Endothelial cell (in vitro differentiated cells): ENCODE data around the gene RTP5. TPM values are rescaled to one million over a fixed set of nuclear protein-coding genes. Genes with fewer than 3 reads are reported as not detected.

Experiments used
- DNase-seq: peaks from one replicate; pipeline ENCODE4 v3.0.0; 2021; ENCODE audit warnings: low spot score
- H3K27ac Mint-ChIP-seq: one replicate; pipeline ENCODE4 v1.8.0; 2021; ENCODE audit warnings: mixed read lengths, inconsistent platforms; ENCODE audit not compliant: unreplicated experiment
- H3K27me3 Mint-ChIP-seq: one replicate; pipeline ENCODE4 v1.8.0; 2021; ENCODE audit warnings: mild to moderate bottlenecking, moderate library complexity, mixed read lengths, inconsistent platforms; ENCODE audit not compliant: unreplicated experiment
- H3K36me3 Mint-ChIP-seq: one replicate; pipeline ENCODE4 v1.8.0; 2021; ENCODE audit warnings: mild to moderate bottlenecking, low read depth, mixed read lengths, inconsistent platforms; ENCODE audit not compliant: unreplicated experiment
- H3K4me1 Mint-ChIP-seq: one replicate; pipeline ENCODE4 v1.8.0; 2021; ENCODE audit warnings: mild to moderate bottlenecking, mixed read lengths, inconsistent platforms; ENCODE audit not compliant: unreplicated experiment
- H3K4me3 Mint-ChIP-seq: one replicate; pipeline ENCODE4 v1.8.0; 2021; ENCODE audit warnings: mild to moderate bottlenecking, mixed read lengths, inconsistent platforms; ENCODE audit not compliant: unreplicated experiment
- H3K9me3 Mint-ChIP-seq: one replicate; pipeline ENCODE4 v1.8.0; 2021; ENCODE audit warnings: mixed read lengths, inconsistent platforms; ENCODE audit not compliant: unreplicated experiment
- total RNA-seq: library from RNA; stranded (reverse); fragmentation: NEBNext Ultra II Directional; extraction: Animal tissue kit (Norgen Biotek cat#: 25700); gene quantifications from one replicate; pipeline ENCODE4 v1.2.1, GENCODE V29; 2021; ENCODE audit not compliant: unreplicated experiment
- TF ChIP-seq, protein P1 (sequence below): fragments of 200-600 bp; sonication (generic); IDR thresholded peaks from one replicate; pipeline ENCODE4 v1.5.0; 2021; ENCODE audit warnings: antibody characterized with exemption; ENCODE audit not compliant: unreplicated experiment

Gene RTP5
- total RNA-seq, 1 donor from 2014 or later: not detected

GRCh38 chr2:241844066-241844728 lies 25.3 kb upstream of the RTP5 start:
- no peaks in the 10 kb centered on the region for H3K36me3 Mint-ChIP-seq
- H3K9me3 Mint-ChIP-seq: no peaks in the 10 kb centered on the region
- no peaks in the 10 kb centered on the region for H3K4me1 Mint-ChIP-seq
- peak; percentile 64 for DNase-seq
- peaks cover 3% of the 10 kb centered on the region for H3K27me3 Mint-ChIP-seq
- H3K4me3 Mint-ChIP-seq: peak overlapping the region; percentile 85
- no peak overlapping the region for H3K27ac Mint-ChIP-seq
- TF ChIP-seq, protein P1, sequence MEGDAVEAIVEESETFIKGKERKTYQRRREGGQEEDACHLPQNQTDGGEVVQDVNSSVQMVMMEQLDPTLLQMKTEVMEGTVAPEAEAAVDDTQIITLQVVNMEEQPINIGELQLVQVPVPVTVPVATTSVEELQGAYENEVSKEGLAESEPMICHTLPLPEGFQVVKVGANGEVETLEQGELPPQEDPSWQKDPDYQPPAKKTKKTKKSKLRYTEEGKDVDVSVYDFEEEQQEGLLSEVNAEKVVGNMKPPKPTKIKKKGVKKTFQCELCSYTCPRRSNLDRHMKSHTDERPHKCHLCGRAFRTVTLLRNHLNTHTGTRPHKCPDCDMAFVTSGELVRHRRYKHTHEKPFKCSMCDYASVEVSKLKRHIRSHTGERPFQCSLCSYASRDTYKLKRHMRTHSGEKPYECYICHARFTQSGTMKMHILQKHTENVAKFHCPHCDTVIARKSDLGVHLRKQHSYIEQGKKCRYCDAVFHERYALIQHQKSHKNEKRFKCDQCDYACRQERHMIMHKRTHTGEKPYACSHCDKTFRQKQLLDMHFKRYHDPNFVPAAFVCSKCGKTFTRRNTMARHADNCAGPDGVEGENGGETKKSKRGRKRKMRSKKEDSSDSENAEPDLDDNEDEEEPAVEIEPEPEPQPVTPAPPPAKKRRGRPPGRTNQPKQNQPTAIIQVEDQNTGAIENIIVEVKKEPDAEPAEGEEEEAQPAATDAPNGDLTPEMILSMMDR: no peak

GRCh38 chr2:241844831-241845578 lies 24.5 kb upstream of the RTP5 start:
- TF ChIP-seq, protein P1: no peak
- no peak for DNase-seq
- no peaks in the 10 kb centered on the region for H3K4me1 Mint-ChIP-seq
- peak overlapping the region; percentile 14 for H3K4me3 Mint-ChIP-seq
- no peak overlapping the region for H3K27ac Mint-ChIP-seq
- peaks cover 3% of the 10 kb centered on the region for H3K27me3 Mint-ChIP-seq
- no peaks in the 10 kb centered on the region for H3K9me3 Mint-ChIP-seq
- H3K36me3 Mint-ChIP-seq: no peaks in the 10 kb centered on the region

DNA sequence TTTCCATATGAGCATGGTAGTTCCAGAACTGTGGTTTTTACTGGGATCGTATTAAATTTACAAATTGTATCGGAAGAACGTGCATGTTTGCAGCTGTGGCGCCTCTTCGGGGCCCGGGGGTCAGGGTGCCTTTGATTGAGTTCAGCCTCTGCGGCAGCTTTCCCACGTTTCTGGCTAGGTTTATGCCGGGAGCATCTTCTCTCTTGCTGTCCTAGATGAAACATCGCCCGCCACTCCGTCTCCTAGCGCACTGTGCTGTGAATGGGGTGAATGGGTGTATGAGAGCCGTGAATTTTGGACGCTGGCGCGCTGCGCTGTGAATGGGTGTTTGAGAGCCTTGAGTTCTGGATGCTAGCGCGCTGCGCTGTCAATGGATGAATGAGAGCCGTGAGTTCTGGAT lies 23.1 kb upstream of the RTP5 start:
- DNase-seq: no peak
- Mint-ChIP-seq H3K27ac (peak overlapping the region; percentile 67), H3K36me3 (no peaks in the 10 kb centered on the region), H3K4me1 (no peaks in the 10 kb centered on the region), H3K4me3 (peak overlapping the region; percentile 49), H3K27me3 (peaks cover 3% of the 10 kb centered on the region), H3K9me3 (no peaks in the 10 kb centered on the region)
- TF ChIP-seq, protein P1: no peak

DNA sequence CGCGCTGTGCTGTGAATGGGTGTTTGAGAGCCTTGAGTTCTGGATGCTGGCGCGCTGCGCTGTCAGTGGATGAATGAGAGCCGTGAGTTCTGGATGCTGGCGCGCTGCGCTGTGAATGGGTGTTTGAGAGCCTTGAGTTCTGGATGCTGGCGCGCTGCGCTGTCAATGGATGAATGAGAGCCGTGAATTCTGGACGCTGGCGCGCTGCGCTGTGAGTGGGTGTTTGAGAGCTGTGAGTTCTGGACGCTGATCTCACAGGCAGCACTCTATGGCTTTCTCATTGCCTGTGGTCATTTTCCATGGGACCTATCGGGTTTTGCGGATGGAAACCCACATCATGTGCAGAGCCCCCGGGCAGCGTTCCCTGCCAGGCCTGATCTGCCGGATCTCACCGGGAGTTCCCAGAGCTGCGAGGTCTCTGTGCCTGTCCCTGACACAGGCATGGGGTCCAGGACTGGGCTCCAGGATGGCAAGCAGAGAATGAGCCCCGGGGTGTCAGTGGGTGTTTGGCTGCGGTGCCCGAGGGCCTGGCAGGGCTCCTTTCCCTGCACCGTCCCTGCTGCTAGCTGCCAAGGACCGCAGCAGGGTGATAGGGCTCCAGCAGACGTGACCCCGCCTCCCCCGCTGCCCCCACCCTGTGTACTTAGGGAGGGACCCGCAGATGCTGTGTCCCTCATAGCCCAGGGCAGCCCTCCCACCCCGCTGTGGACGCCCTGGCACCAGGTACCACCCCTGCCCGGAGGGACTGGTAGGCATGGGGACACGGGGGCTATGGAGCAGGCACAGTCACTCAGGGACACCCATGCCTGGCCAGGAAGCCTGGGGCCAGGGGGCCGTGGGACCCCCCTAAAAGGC lies 20.5 kb upstream of the RTP5 start:
- no peaks in the 10 kb centered on the region for H3K4me1 Mint-ChIP-seq
- no peaks in the 10 kb centered on the region for H3K36me3 Mint-ChIP-seq
- peaks cover 3% of the 10 kb centered on the region for H3K27me3 Mint-ChIP-seq
- no peak for DNase-seq
- TF ChIP-seq, protein P1: no peak
- H3K27ac Mint-ChIP-seq: no peak overlapping the region
- H3K9me3 Mint-ChIP-seq: no peaks in the 10 kb centered on the region
- no peak overlapping the region for H3K4me3 Mint-ChIP-seq
